HEK293 (cell line): ENCODE data around the gene SERPINI1.

ENCODE experiments used
- KLF1 ChIP-seq: fragments of 450-650 bp; formaldehyde crosslinking; IDR thresholded peaks from 2 replicates; pipeline ENCODE4 v1.5.1; 2016; ENCODE audit warnings: missing biosample characterization, missing genetic modification characterization
- MYNN ChIP-seq: fragments of 450-650 bp; formaldehyde crosslinking; IDR thresholded peaks from 2 replicates; pipeline ENCODE4 v1.5.1; 2016; ENCODE audit warnings: missing biosample characterization, missing genetic modification characterization, borderline replicate concordance
- PRDM2 ChIP-seq: fragments of 450-650 bp; formaldehyde crosslinking; IDR thresholded peaks from 2 replicates; pipeline ENCODE4 v1.5.1; 2016; ENCODE audit warnings: missing biosample characterization, missing genetic modification characterization, borderline replicate concordance
- PRDM4 ChIP-seq: fragments of 450-650 bp; formaldehyde crosslinking; IDR thresholded peaks from 2 replicates; pipeline ENCODE4 v1.5.1; 2017; ENCODE audit warnings: missing biosample characterization, missing genetic modification characterization
- ZBTB44 ChIP-seq: fragments of 450-650 bp; IDR thresholded peaks from 2 replicates; pipeline ENCODE4 v1.5.1; 2018; ENCODE audit warnings: missing biosample characterization, mild to moderate bottlenecking, missing genetic modification characterization
- ZBTB8A ChIP-seq: fragments of 450-650 bp; formaldehyde crosslinking; IDR thresholded peaks from 2 replicates; pipeline ENCODE4 v1.5.1; 2016; ENCODE audit warnings: missing biosample characterization, missing genetic modification characterization
- ZEB2 ChIP-seq: fragments of 450-650 bp; formaldehyde crosslinking; IDR thresholded peaks from 2 replicates; pipeline ENCODE4 v1.5.1; 2016; ENCODE audit warnings: missing biosample characterization, missing genetic modification characterization
- ZFP41 ChIP-seq: fragments of 450-650 bp; formaldehyde crosslinking; IDR thresholded peaks from 2 replicates; pipeline ENCODE4 v1.5.1; 2016; ENCODE audit warnings: missing biosample characterization, missing genetic modification characterization, borderline replicate concordance
- ZFP69B ChIP-seq: fragments of 450-650 bp; formaldehyde crosslinking; IDR thresholded peaks from 2 replicates; pipeline ENCODE4 v1.5.1; 2016; ENCODE audit warnings: missing biosample characterization, missing genetic modification characterization
- ZNF133 ChIP-seq: fragments of 450-650 bp; formaldehyde crosslinking; IDR thresholded peaks from 2 replicates; pipeline ENCODE4 v1.5.1; 2016; ENCODE audit warnings: missing biosample characterization, missing genetic modification characterization
- ZNF169 ChIP-seq: fragments of 450-650 bp; formaldehyde crosslinking; IDR thresholded peaks from 2 replicates; pipeline ENCODE4 v1.5.1; 2016; ENCODE audit warnings: missing biosample characterization, missing genetic modification characterization
- ZNF23 ChIP-seq: fragments of 450-650 bp; formaldehyde crosslinking; IDR thresholded peaks from 2 replicates; pipeline ENCODE4 v1.5.1; 2016; ENCODE audit warnings: missing biosample characterization, missing genetic modification characterization, borderline replicate concordance
- ZNF280C ChIP-seq: fragments of 450-650 bp; formaldehyde crosslinking; IDR thresholded peaks from 2 replicates; pipeline ENCODE4 v1.5.1; 2016; ENCODE audit warnings: missing biosample characterization, missing genetic modification characterization
- ZNF292 ChIP-seq: fragments of 450-650 bp; formaldehyde crosslinking; IDR thresholded peaks from 2 replicates; pipeline ENCODE4 v1.5.1; 2016; ENCODE audit warnings: low read depth, missing biosample characterization, missing genetic modification characterization, borderline replicate concordance
- ZNF362 ChIP-seq: fragments of 450-650 bp; formaldehyde crosslinking; IDR thresholded peaks from 2 replicates; pipeline ENCODE4 v1.5.1; 2016; ENCODE audit warnings: missing biosample characterization, missing genetic modification characterization
- ZNF391 ChIP-seq: fragments of 450-650 bp; formaldehyde crosslinking; IDR thresholded peaks from 2 replicates; pipeline ENCODE4 v1.5.1; 2016; ENCODE audit warnings: low read depth, missing biosample characterization, missing genetic modification characterization, borderline replicate concordance
- ZNF473 ChIP-seq: fragments of 450-650 bp; formaldehyde crosslinking; IDR thresholded peaks from 2 replicates; pipeline ENCODE4 v1.5.1; 2017; ENCODE audit warnings: missing biosample characterization, missing genetic modification characterization
- ZNF776 ChIP-seq: fragments of 450-650 bp; formaldehyde crosslinking; IDR thresholded peaks from 2 replicates; pipeline ENCODE4 v1.5.0; 2017; ENCODE audit warnings: missing biosample characterization, missing genetic modification characterization, borderline replicate concordance
- ZNF785 ChIP-seq: fragments of 450-650 bp; formaldehyde crosslinking; IDR thresholded peaks from 2 replicates; pipeline ENCODE4 v1.5.1; 2016; ENCODE audit warnings: missing biosample characterization, missing genetic modification characterization
- ZSCAN30 ChIP-seq: fragments of 450-650 bp; IDR thresholded peaks from 2 replicates; pipeline ENCODE4 v1.5.1; 2018; ENCODE audit warnings: missing biosample characterization, mild to moderate bottlenecking, missing genetic modification characterization, moderate library complexity
- ZSCAN5A ChIP-seq: fragments of 450-650 bp; formaldehyde crosslinking; IDR thresholded peaks from 2 replicates; pipeline ENCODE4 v1.5.1; 2016; ENCODE audit warnings: missing biosample characterization, missing genetic modification characterization
- ZXDB ChIP-seq: fragments of 450-650 bp; formaldehyde crosslinking; IDR thresholded peaks from 2 replicates; pipeline ENCODE4 v1.5.1; 2016; ENCODE audit warnings: missing biosample characterization, missing genetic modification characterization

SERPINI1 gene

GRCh38 chr3:167735233-167736138 is at the start of gene SERPINI1 (continued):
- no peak for TF ChIP-seq ZNF362
- no peak for TF ChIP-seq PRDM2 (tag by site-specific recombination)
- TF ChIP-seq ZBTB8A (tag by site-specific recombination) = no peak; the same call in none of the 2 replicates
- no peak for TF ChIP-seq PRDM4 (tag by site-specific recombination)
- TF ChIP-seq ZSCAN5A (tag by site-specific recombination) = no peak
- no peak for TF ChIP-seq ZNF391 (tag by site-specific recombination)
- TF ChIP-seq ZSCAN30 = peak; percentile 19; the same call in 1 of the 2 replicates
- peak; percentile 35; the same call in 1 of the 2 replicates for TF ChIP-seq MYNN
- peak; percentile 94 for TF ChIP-seq ZEB2 (tag by site-specific recombination)
- no peak for TF ChIP-seq ZNF133 (tag by site-specific recombination)
- TF ChIP-seq ZXDB (tag by site-specific recombination) = peak; percentile 22
- TF ChIP-seq ZNF280C = no peak
- TF ChIP-seq ZBTB44 (tag by site-specific recombination) = peak; percentile 68
- TF ChIP-seq ZFP69B = 0 out of 2 replicates have a peak, but pooled peaks have one; percentile 8
- peak; percentile 16; the same call in 1 of the 2 replicates for TF ChIP-seq KLF1 (tag by site-specific recombination)
- TF ChIP-seq ZNF23 (tag by site-specific recombination) = no peak
- no peak for TF ChIP-seq ZNF292
- TF ChIP-seq ZNF785 (tag by site-specific recombination) = no peak
- TF ChIP-seq ZFP41 = no peak
- TF ChIP-seq ZNF169 (tag by site-specific recombination) = no peak
- no peak for TF ChIP-seq ZNF473 (tag by site-specific recombination)
- no peak for TF ChIP-seq ZNF776 (tag by site-specific recombination)
